ENCODE data around the gene TOM1L2.

Gene TOM1L2

DNA sequence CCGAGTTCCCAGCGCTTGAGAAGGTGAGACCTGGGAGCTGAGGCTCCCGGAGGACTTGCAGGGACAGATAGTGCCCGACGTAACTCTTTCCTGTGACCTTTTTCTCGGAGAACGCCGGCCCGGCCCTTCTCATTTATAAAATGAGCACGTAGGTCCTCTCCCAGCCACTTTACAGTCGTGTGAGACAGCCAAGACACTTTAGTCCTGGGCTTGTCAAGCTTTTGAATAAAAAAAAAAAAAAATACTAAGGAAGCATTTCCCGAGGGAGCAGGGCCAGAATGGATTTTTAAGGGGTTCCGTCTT is 703 bp upstream of the TOM1L2 start:
- DNase-seq (ENCODE audit: low read depth in 1 of 2, low spot score in 1 of 2) = no peak
- Histone ChIP-seq H3K4me3 (replicated peaks; ENCODE audit: insufficient read depth, low read length) (peak overlapping the region; percentile 26), H3K27ac (replicated peaks) (peak overlapping the region; percentile 53), H3K27me3 (ENCODE audit: insufficient read depth, poor library complexity, severe bottlenecking) (no peaks in the 10 kb centered on the region)
- TF ChIP-seq, protein P1, sequence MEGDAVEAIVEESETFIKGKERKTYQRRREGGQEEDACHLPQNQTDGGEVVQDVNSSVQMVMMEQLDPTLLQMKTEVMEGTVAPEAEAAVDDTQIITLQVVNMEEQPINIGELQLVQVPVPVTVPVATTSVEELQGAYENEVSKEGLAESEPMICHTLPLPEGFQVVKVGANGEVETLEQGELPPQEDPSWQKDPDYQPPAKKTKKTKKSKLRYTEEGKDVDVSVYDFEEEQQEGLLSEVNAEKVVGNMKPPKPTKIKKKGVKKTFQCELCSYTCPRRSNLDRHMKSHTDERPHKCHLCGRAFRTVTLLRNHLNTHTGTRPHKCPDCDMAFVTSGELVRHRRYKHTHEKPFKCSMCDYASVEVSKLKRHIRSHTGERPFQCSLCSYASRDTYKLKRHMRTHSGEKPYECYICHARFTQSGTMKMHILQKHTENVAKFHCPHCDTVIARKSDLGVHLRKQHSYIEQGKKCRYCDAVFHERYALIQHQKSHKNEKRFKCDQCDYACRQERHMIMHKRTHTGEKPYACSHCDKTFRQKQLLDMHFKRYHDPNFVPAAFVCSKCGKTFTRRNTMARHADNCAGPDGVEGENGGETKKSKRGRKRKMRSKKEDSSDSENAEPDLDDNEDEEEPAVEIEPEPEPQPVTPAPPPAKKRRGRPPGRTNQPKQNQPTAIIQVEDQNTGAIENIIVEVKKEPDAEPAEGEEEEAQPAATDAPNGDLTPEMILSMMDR (IDR thresholded peaks at IDR 0.05; ENCODE audit: insufficient read depth, low read length) = no peak
- TF ChIP-seq, protein P2, sequence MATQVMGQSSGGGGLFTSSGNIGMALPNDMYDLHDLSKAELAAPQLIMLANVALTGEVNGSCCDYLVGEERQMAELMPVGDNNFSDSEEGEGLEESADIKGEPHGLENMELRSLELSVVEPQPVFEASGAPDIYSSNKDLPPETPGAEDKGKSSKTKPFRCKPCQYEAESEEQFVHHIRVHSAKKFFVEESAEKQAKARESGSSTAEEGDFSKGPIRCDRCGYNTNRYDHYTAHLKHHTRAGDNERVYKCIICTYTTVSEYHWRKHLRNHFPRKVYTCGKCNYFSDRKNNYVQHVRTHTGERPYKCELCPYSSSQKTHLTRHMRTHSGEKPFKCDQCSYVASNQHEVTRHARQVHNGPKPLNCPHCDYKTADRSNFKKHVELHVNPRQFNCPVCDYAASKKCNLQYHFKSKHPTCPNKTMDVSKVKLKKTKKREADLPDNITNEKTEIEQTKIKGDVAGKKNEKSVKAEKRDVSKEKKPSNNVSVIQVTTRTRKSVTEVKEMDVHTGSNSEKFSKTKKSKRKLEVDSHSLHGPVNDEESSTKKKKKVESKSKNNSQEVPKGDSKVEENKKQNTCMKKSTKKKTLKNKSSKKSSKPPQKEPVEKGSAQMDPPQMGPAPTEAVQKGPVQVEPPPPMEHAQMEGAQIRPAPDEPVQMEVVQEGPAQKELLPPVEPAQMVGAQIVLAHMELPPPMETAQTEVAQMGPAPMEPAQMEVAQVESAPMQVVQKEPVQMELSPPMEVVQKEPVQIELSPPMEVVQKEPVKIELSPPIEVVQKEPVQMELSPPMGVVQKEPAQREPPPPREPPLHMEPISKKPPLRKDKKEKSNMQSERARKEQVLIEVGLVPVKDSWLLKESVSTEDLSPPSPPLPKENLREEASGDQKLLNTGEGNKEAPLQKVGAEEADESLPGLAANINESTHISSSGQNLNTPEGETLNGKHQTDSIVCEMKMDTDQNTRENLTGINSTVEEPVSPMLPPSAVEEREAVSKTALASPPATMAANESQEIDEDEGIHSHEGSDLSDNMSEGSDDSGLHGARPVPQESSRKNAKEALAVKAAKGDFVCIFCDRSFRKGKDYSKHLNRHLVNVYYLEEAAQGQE (IDR thresholded peaks at IDR 0.05; ENCODE audit: insufficient replicate concordance, low read depth) = no peak
- TF ChIP-seq GABPA (IDR thresholded peaks at IDR 0.05; ENCODE audit: low read depth) (no peak), SPI1 (IDR thresholded peaks at IDR 0.05; ENCODE audit: borderline replicate concordance, low read depth) (no peak), POLR2AphosphoS5 (IDR thresholded peaks at IDR 0.05; ENCODE audit: low read depth) (no peak)

DNA sequence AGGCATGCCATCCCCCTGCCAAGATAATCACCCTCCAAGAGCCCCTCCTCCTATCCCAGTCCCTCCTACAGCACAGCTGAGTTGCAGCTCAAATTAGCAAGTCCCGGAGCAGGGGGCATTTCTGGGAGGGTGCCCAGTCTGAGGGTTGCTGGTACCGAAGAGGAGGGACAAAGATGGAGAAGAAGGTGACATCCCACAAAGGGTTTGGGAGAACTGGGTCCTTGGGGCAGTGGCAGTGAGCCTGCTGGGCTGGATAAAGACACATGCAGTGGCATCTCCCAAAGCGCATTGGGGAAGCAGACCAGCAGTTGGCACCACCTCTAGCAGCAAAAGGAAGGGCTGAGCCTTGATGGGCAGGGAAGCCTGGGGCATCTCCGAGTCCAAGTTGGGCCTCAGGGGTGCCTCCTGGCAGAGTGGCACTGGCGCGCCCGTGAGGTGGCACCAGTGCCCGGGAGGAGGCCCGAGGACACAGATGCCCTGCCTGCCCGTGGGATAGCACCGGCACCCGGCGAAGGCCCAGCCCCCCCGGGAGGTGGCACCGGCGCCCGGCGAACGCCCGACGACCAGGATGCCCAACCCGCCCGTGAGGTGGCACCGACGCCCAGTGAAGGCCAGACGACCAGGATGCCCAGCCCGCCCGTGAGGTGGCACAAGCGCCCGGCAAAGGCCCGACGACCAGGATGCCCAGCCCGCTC is 622 bp downstream of the TOM1L2 start:
- peak; percentile 3 to 4 for DNase-seq (ENCODE audit: low read depth in 1 of 2, low spot score in 1 of 2)
- H3K4me3 ChIP-seq (replicated peaks; ENCODE audit: insufficient read depth, low read length) = peak overlapping the region; percentile 67
- H3K27me3 ChIP-seq (ENCODE audit: insufficient read depth, poor library complexity, severe bottlenecking) = no peaks in the 10 kb centered on the region
- peak overlapping the region; percentile 65; the same call in 1 of the 2 replicates for H3K27ac ChIP-seq (replicated peaks)
- TF ChIP-seq, protein P1 (IDR thresholded peaks at IDR 0.05; ENCODE audit: insufficient read depth, low read length) = no peak
- no peak for TF ChIP-seq SPI1 (IDR thresholded peaks at IDR 0.05; ENCODE audit: borderline replicate concordance, low read depth)
- no peak for TF ChIP-seq GABPA (IDR thresholded peaks at IDR 0.05; ENCODE audit: low read depth)
- TF ChIP-seq, protein P2 (IDR thresholded peaks at IDR 0.05; ENCODE audit: insufficient replicate concordance, low read depth) = no peak
- TF ChIP-seq POLR2AphosphoS5 (IDR thresholded peaks at IDR 0.05; ENCODE audit: low read depth) = no peak

DNA sequence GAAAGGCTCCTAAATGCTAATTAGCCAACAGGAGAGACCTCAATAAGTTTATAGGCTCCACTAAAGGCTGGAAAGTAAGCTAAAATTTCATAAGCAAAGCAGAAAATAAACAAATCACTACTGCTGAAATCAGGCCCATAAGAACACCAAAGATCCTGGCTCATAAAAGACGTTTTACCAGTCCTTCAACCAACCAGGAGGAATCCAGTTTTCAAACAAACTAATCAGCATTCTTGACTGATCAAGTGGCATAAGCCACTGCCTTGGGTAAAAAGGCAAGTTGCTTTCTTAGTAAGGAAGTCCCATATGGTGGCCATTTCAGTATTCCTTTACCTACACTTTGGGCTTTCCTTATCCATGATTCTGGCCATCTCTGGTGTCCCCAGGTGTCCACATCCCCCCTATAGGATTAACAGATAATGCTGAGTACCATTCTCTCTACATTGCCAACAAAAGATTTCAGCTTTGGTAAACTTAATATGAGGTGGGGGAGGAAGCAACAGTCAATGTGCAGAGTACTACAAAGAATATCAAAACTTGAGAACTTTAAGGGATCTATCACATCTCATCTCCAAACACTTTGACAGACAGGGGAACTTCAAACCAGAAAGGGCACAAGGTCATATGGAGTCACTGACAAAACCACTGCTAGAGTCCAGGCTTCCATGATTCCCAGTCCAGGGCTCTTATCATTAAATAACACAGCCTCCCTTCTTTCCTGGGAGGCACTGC is 1.3 kb downstream of the TOM1L2 start:
- DNase-seq (ENCODE audit: low read depth in 1 of 2, low spot score in 1 of 2) = no peak
- Histone ChIP-seq H3K27me3 (ENCODE audit: insufficient read depth, poor library complexity, severe bottlenecking) (no peaks in the 10 kb centered on the region), H3K27ac (replicated peaks) (no peak overlapping the region), H3K4me3 (replicated peaks; ENCODE audit: insufficient read depth, low read length) (no peak overlapping the region)
- TF ChIP-seq, protein P1 (IDR thresholded peaks at IDR 0.05; ENCODE audit: insufficient read depth, low read length) = no peak
- TF ChIP-seq POLR2AphosphoS5 (IDR thresholded peaks at IDR 0.05; ENCODE audit: low read depth) (no peak), SPI1 (IDR thresholded peaks at IDR 0.05; ENCODE audit: borderline replicate concordance, low read depth) (no peak), GABPA (IDR thresholded peaks at IDR 0.05; ENCODE audit: low read depth) (no peak)
- TF ChIP-seq, protein P2 (IDR thresholded peaks at IDR 0.05; ENCODE audit: insufficient replicate concordance, low read depth) = no peak
